SK-N-SH treated with all-trans-retinoic acid at 6 μM for 48 hours (cell line): Measurements from ENCODE around the gene BAZ1A.

ENCODE experiments used
- ARNTL ChIP-seq: fragments of 450-650 bp; formaldehyde crosslinking; IDR thresholded peaks from 2 replicates; pipeline ENCODE4 v1.5.0; 2020; ENCODE audit warnings: low read depth, mild to moderate bottlenecking, moderate library complexity, borderline replicate concordance
- CSRNP3 ChIP-seq: fragments of 250-450 bp; sonication (Bioruptor Pico); IDR thresholded peaks from 2 replicates; pipeline ENCODE4 v1.5.1; 2021; ENCODE audit warnings: mild to moderate bottlenecking, moderate library complexity
- ESRRG ChIP-seq: fragments of 250-450 bp; sonication (Bioruptor Pico); IDR thresholded peaks from 2 replicates; pipeline ENCODE4 v1.6.1; 2021; ENCODE audit warnings: mild to moderate bottlenecking
- PATZ1 ChIP-seq: fragments of 250-450 bp; sonication (Bioruptor Pico); IDR thresholded peaks from 2 replicates; pipeline ENCODE4 v1.8.0; 2020; ENCODE audit warnings: mild to moderate bottlenecking, moderate library complexity, borderline replicate concordance
- PPARA ChIP-seq: fragments of 250-450 bp; sonication (Bioruptor Pico); IDR thresholded peaks from 2 replicates; pipeline ENCODE4 v1.5.0; 2020; ENCODE audit warnings: mild to moderate bottlenecking, borderline replicate concordance
- RARB ChIP-seq: fragments of 250-450 bp; sonication (Bioruptor Pico); IDR thresholded peaks from 2 replicates; pipeline ENCODE4 v1.8.0; 2021; ENCODE audit warnings: mild to moderate bottlenecking, moderate library complexity
- TCF4 ChIP-seq: fragments of 250-450 bp; sonication (Bioruptor Pico); IDR thresholded peaks from 2 replicates; pipeline ENCODE4 v1.8.0; 2021; ENCODE audit warnings: mild to moderate bottlenecking, moderate library complexity, borderline replicate concordance
- ZC3H10 ChIP-seq: fragments of 250-450 bp; sonication (Bioruptor Pico); IDR thresholded peaks from 2 replicates; pipeline ENCODE4 v1.5.1; 2021; ENCODE audit warnings: mild to moderate bottlenecking, moderate library complexity
- ZFP3 ChIP-seq: fragments of 250-450 bp; sonication (Bioruptor Pico); IDR thresholded peaks from 2 replicates; pipeline ENCODE4 v1.5.0; 2020; ENCODE audit warnings: mild to moderate bottlenecking, moderate library complexity
- ZFP30 ChIP-seq: fragments of 450-650 bp; formaldehyde crosslinking; IDR thresholded peaks from 2 replicates; pipeline ENCODE4 v1.5.0; 2022; ENCODE audit warnings: mild to moderate bottlenecking, moderate library complexity
- ZNF565 ChIP-seq: fragments of 450-650 bp; formaldehyde crosslinking; conservative IDR thresholded peaks from 2 replicates; pipeline ENCODE4 v1.5.0; 2020; ENCODE audit warnings: low read depth, mild to moderate bottlenecking, moderate library complexity
- ZNF8 ChIP-seq: fragments of 450-650 bp; formaldehyde crosslinking; IDR thresholded peaks from 2 replicates; pipeline ENCODE4 v1.5.0; 2020; ENCODE audit warnings: mild to moderate bottlenecking, moderate library complexity
- TF ChIP-seq, protein P1 (sequence below): fragments of 250-450 bp; sonication (Bioruptor Pico); IDR thresholded peaks from 2 replicates; pipeline ENCODE4 v1.8.0; 2021; ENCODE audit warnings: low read depth, mild to moderate bottlenecking, moderate library complexity, borderline replicate concordance

DNA sequence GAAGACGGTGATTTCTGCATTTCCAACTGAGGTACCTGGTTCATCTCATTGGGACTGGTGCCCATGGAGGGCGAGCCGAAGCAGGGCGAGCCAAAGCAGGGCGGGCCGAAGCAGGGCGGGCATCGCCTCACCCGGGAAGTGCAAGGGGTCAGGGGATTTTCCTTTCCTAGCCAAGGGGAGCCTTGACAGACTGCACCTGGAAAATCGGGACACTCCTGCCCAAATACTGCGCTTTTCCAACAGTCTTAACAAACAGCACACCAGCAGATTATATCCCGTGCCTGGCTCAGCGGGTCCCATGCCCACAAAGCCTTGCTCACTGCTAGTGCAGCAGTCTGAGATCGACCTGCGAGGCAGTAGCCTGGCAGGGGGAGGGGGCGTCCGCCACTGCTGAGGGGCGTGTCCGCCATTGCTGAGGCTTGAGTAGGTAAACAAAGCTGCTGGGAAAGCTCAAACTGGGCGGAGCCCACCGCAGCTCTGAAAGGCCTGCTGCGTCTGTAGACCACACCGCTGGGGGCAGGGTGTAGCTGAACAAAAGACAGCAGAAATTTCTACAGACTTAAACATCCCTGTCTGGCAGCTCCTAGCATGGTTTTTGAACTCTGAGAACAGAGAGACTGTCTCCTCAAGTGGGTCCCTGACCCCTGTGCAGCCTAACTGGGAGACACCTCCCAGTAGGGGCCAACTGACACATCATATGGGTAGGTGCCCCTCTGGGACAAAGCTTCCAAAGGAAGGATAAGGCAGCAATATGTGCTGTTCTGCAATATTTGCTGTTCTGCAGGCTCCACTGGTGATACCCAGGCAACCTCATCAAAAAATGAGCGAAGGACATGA is 77.2 kb downstream of the BAZ1A start:
- TF ChIP-seq RARB = no peak
- no peak for TF ChIP-seq ESRRG (CRISPR knock-in tag)
- TF ChIP-seq TCF4 (CRISPR knock-in tag) = no peak
- TF ChIP-seq ZFP30 (CRISPR knock-in tag) = no peak
- TF ChIP-seq ZC3H10 (CRISPR knock-in tag) = no peak
- no peak for TF ChIP-seq ZNF8 (CRISPR knock-in tag)
- no peak for TF ChIP-seq PATZ1 (CRISPR knock-in tag)
- no peak for TF ChIP-seq PPARA (CRISPR knock-in tag)
- no peak for TF ChIP-seq ARNTL
- TF ChIP-seq ZFP3 (CRISPR knock-in tag) = no peak
- no peak for TF ChIP-seq ZNF565 (CRISPR knock-in tag)
- no peak for TF ChIP-seq CSRNP3 (CRISPR knock-in tag)
- TF ChIP-seq, protein P1, sequence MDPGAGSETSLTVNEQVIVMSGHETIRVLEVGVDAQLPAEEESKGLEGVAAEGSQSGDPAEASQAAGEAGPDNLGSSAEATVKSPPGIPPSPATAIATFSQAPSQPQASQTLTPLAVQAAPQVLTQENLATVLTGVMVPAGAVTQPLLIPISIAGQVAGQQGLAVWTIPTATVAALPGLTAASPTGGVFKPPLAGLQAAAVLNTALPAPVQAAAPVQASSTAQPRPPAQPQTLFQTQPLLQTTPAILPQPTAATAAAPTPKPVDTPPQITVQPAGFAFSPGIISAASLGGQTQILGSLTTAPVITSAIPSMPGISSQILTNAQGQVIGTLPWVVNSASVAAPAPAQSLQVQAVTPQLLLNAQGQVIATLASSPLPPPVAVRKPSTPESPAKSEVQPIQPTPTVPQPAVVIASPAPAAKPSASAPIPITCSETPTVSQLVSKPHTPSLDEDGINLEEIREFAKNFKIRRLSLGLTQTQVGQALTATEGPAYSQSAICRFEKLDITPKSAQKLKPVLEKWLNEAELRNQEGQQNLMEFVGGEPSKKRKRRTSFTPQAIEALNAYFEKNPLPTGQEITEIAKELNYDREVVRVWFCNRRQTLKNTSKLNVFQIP = no peak
